GM23338 (cell line): Measurements from ENCODE around the gene GABPB1.

ENCODE experiments used
- NANOG ChIP-seq: IDR thresholded peaks from 2 replicates; pipeline ENCODE4 v1.6.1; 2016; ENCODE audit warnings: antibody characterized with exemption, borderline replicate concordance
- POLR2AphosphoS5 ChIP-seq: IDR thresholded peaks from 2 replicates; pipeline ENCODE4 v1.6.1; 2016; ENCODE audit warnings: antibody characterized with exemption, low read depth
- TF ChIP-seq, protein P1 (sequence below): IDR thresholded peaks from one replicate; pipeline ENCODE4 v1.6.1; 2018; ENCODE audit warnings: antibody characterized with exemption; ENCODE audit not compliant: unreplicated experiment
- TF ChIP-seq, protein P2 (sequence below), 2 experiments: fragments of 200-600 bp in 1 of 2; sonication (generic) in 1 of 2; conservative IDR thresholded peaks; 2 replicates each; pipeline versions ENCODE4 v1.5.1 to v1.6.1; 2016 to 2017; ENCODE audit warnings: antibody characterized with exemption in 2 of 2, low read depth in 2 of 2, mild to moderate bottlenecking in 2 of 2, moderate library complexity in 1 of 2

DNA sequence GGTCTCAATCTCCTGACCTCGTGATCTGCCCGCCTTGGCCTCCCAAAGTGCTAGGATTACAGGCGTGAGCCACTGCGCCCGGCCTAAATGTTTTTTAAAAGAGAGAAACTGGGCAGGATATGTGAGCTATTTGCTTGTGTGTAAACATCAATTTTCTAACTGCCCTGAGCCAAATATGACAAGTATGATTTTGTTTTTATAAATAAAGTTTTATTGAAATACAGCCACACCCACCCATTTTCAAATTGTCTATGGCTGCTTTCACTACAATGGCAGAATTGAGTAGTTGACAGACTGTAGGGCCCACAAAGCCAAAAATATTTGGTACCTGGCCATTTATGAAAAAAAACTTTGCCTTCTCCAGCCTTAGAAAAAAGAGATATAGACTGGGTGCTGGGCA lies 73.6 kb downstream of the GABPB1 start:
- TF ChIP-seq, protein P1, sequence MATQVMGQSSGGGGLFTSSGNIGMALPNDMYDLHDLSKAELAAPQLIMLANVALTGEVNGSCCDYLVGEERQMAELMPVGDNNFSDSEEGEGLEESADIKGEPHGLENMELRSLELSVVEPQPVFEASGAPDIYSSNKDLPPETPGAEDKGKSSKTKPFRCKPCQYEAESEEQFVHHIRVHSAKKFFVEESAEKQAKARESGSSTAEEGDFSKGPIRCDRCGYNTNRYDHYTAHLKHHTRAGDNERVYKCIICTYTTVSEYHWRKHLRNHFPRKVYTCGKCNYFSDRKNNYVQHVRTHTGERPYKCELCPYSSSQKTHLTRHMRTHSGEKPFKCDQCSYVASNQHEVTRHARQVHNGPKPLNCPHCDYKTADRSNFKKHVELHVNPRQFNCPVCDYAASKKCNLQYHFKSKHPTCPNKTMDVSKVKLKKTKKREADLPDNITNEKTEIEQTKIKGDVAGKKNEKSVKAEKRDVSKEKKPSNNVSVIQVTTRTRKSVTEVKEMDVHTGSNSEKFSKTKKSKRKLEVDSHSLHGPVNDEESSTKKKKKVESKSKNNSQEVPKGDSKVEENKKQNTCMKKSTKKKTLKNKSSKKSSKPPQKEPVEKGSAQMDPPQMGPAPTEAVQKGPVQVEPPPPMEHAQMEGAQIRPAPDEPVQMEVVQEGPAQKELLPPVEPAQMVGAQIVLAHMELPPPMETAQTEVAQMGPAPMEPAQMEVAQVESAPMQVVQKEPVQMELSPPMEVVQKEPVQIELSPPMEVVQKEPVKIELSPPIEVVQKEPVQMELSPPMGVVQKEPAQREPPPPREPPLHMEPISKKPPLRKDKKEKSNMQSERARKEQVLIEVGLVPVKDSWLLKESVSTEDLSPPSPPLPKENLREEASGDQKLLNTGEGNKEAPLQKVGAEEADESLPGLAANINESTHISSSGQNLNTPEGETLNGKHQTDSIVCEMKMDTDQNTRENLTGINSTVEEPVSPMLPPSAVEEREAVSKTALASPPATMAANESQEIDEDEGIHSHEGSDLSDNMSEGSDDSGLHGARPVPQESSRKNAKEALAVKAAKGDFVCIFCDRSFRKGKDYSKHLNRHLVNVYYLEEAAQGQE: no peak
- TF ChIP-seq POLR2AphosphoS5 (no peak), NANOG (no peak)
- TF ChIP-seq, protein P2, sequence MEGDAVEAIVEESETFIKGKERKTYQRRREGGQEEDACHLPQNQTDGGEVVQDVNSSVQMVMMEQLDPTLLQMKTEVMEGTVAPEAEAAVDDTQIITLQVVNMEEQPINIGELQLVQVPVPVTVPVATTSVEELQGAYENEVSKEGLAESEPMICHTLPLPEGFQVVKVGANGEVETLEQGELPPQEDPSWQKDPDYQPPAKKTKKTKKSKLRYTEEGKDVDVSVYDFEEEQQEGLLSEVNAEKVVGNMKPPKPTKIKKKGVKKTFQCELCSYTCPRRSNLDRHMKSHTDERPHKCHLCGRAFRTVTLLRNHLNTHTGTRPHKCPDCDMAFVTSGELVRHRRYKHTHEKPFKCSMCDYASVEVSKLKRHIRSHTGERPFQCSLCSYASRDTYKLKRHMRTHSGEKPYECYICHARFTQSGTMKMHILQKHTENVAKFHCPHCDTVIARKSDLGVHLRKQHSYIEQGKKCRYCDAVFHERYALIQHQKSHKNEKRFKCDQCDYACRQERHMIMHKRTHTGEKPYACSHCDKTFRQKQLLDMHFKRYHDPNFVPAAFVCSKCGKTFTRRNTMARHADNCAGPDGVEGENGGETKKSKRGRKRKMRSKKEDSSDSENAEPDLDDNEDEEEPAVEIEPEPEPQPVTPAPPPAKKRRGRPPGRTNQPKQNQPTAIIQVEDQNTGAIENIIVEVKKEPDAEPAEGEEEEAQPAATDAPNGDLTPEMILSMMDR (conservative IDR thresholded peaks at IDR 0.05; ENCODE audit: low read depth in 2 of 2): no peak
